HG03520 (cell line): Measurements from ENCODE around the gene NT5DC2.

Experiments used
- ATAC-seq: cut with Tn5 transposase; IDR thresholded peaks from one replicate; pipeline ENCODE4 v1.9.1; 2021; ENCODE audit warnings: mild to moderate bottlenecking, moderate library complexity; ENCODE audit not compliant: unreplicated experiment

The NT5DC2 gene

GRCh38 chr3:52533623-52534280, at the start of gene NT5DC2:
TSS of gene NT5DC2 (minus strand) at chr3:52533857. CDS start at chr3:52533737, 120 bp downstream.
- ATAC-seq, result no peak

GRCh38 chr3:52574056-52574965, 40.7 kb upstream of the NT5DC2 start:
- ATAC-seq, result no peak

- no peak for ATAC-seq
These were observed 38.6 kb upstream of the NT5DC2 start for GRCh38 chr3:52572221-52572620.

DNA sequence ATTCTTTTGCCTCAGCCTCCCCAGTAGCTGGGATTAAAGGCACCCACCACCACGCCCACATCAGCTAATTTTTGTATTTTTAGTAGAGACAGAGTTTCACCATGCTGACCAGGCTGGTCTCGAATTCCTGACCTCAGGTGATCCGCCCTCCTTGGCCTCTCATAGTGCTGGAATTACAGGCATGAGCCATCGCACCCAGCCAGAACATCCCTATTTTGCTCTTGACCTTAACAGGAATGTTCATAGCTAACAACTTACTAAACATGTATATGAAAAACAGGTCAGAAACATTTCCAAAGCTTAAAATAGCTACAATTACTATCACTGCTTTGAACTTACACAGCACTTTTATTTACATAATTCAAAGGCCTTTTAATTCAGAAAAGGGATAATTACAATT, 36.4 kb upstream of the NT5DC2 start:
- ATAC-seq, result no peak

DNA sequence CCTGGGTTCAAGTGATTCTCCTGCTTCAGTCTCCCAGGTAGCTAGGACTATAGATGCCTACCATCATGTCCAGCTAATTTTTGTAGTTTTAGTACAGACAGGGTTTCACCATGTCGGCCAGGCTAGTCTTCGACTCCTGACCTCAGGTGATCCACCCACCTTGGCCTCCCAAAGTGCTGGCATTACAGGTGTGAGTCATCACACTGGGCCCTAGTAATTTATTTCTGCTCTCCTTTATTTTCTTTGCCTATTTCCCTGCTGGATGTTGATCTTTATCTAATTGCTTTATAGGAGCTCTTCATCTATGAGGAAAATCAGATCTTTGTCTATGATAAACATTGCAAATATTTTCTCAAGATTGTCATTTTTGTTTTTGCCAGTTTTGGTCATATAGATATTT, 34.4 kb upstream of the NT5DC2 start:
- ATAC-seq, result no peak

GRCh38 chr3:52563984-52564383, 30.3 kb upstream of the NT5DC2 start:
- no peak for ATAC-seq

DNA sequence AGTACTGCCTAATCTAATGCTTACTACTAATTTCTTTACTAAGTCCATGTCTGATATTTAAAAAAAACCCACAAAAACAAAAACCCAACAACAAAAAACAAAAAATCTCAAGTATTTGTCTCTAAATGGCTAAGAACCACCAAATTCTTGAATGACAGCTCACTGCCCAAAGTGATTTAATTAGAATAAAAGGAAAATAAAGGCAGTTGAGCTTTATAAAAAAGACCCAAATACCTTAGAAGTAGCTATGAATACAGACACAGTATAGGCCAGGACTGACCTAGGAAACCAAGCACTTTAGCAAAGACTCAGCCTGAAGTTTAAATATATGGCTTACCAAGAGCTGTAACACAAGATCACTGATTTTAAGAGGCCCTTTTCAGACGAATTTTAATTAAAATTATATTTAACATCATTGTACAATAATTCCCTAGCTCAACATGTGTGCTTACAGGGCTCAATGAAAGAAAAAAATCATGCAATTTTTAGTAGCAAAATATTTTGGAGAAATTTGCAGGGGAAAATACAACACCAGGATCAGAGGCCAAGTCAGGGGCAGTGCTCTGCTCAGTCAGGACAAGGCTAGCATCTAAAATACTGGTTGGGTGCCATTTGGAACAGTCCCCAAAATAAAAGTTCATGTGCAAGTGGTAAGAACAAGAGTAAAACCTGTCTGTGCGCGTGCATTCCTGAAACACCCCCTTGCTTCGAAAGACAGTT, 27.5 kb upstream of the NT5DC2 start:
- ATAC-seq, result no peak

DNA sequence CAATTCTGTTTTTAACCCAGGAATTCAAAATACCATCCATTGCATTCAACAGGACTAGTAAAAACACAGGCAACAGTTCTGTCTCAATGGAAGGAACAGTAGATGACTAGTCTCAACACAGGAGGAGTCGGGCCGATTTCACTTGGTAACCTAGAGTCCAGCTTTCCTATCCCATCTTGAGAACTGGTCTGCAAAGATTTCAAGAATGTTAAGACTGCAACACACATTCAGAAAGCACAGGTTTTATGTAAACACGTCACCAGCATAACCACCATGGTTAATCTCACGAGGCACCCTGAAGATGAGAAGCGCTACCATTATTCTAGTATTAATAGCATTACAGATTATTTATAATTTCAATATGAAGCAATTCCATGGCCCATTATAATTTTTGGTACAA, 24.8 kb upstream of the NT5DC2 start:
- ATAC-seq, result no peak

GRCh38 chr3:52557011-52557960, 23.6 kb upstream of the NT5DC2 start:
- ATAC-seq, result no peak

GRCh38 chr3:52555056-52555455, 21.4 kb upstream of the NT5DC2 start:
- no peak for ATAC-seq

DNA sequence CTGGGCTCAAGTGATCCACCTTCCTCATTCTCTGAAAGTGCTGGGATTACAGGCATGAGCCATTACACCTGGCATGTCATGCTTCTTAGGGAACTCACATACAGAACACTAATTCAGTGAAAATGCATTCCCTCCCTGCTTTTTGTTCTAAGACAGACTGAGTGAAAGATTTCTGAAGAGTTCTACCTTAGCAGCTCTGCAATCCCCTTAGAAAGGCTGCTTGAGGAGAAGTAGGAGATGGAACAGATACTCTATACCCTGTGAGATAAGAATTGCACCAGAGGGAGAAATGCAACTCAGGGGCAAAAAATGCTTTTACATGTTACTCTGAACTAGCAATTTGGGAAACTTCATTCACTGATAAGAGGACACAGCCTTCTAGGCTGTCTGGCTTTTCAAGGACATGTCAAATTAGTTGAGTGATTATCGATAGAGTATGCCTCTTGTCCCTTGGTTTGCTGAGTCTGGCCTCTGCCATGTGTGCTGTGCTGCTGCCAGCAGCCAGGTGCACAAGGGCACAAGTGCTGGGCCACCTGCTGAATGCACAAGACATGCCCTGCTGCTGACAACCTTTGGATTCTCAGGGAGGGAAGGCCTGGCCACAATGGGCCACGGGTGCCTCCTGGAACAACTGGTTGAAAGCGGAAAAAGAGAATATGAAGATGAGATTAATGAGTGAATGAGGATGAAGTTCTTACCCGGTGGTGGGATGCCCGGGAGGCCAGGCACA, 20.5 kb upstream of the NT5DC2 start:
- no peak for ATAC-seq

DNA sequence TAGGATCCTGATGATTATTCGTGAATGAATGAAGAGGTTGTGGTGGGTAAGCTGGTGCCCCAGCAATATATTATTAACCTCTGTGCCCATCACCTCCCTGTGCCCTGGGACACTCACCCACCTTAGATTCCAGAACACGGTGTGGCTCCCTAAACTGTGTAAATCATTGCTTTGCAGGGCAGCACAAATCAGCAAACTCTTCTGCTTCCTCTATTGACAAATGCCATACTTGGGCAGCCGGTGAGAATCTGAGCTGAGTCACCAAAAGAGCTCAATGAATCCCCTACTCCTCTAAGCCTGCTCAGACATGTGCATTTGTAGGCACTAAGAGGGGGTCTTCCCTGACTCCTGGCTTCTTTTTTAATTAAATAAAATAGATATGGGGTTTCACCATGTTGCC, 18.4 kb upstream of the NT5DC2 start:
- no peak for ATAC-seq

- no peak for ATAC-seq
These were observed 17.5 kb upstream of the NT5DC2 start for GRCh38 chr3:52551118-52551517.

DNA sequence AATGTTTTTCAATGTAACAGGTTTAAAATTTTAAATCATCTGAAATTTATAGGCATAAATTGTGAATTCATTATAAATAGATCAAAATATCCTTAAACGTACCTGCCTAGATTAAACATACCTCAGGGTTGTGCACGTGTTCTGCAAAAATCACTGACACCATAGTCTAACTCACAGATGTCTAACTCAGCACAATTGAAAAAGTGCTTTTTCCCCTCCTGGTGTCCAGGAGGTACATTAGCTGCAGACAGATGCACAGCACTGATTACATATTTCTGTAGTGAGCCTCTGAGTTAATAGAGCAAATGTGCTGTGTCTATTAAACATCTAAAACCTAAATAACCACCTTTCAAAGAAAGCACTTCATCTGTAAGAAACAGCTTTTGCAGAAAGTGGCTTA, 13.5 kb upstream of the NT5DC2 start:
- no peak for ATAC-seq

DNA sequence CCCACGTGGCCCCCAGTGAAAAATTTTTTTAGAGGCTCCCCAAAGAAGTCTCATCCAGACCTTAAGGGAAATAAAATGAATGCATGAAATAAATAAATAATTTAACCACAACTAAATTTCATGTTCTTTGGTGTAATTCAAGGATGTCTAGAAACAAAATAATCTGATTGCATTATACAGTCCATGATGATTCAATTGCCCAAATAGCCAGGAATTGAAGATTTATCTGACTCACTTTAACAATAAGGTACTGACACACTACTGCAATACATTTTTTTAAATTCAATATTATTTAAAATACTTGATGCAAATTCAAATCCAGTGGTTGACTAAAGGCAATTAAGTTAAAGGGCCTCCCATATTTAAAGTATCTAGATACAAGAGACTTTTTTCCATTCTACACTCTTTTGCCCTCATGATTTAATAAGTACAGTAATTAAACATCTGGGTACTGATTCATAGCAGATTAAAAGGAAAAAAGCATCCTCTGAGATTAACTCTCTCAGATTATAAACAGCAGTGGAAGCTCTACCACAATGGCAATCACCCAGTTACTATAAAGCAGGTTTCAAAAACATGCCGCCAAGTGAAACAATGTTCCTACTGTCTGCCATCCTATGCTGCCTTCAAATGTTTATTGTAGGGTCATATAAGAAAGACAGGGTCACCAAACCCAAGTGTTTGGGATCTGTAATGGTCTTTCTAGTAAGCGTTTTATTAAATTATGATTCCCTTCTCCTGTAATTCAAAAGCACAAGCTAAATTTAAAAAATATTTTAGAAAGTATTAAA, 12.6 kb upstream of the NT5DC2 start:
- no peak for ATAC-seq

DNA sequence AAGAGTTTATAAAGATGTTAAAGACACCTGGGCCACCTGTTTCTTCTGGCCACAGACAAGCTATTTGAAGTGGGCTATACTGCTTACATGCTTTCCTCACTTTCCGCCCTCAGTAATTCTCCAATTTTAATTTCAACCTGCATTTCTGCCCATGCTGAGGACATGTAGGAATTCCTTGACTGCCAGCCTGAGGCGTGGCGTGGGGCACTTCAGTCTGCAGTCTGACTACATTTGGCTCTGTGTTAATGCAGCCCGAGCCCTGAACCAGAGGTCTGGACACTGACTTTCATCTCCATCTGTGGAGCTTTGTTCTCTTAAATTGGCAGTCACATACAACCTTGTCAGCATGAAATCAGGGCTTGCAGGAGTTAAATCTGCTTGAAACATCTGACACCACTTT, 11.3 kb upstream of the NT5DC2 start:
- ATAC-seq, result no peak

DNA sequence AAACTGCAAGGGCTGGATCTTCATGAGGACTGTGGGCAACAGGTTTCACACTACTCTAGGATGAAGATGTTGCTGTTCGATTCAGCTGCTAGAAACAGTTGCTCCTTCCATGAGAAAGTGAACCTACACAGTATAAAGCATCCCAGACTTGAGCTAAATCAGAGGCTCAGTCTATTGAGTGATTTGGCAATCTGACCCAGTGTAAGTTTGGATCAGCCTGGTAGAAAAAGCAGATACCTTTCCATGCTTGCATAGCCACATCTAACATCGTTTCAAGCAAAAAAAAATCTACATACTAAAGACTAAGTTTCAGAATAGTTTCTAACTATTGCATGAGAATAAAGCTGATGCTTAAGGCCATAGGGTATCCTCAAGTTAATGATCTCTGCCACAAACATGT, 7.4 kb upstream of the NT5DC2 start:
- ATAC-seq, result no peak

DNA sequence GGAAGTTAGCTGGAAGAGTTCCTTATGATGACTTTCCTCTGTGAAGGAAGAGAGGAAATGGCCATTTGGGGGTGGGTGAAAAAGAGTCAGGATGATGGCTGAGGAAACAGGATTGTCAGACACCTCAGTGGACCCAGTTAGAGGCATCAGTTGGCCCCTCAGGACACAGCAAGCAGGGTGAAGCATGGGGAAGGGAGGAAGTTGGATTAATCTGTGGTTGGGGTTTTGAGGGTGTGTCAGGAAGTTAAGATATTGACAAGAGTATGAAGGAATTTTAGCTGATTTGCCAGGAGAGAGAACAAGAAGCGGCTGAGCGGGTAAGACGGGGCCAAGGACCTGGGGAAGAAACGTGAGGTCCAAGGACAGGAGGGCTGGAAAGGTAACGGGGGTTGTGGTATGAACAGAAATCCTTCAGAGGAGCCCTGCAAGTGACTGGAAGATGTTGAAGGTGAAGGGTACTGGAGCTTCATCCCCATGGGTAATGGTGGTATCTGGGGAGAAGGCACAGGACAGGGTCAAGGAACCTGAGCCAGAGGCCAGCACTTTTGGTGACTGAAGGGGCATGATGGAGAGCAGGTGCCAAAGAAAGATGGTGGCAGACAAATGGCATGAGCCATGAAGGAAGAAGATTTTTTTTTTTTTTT, 5.5 kb upstream of the NT5DC2 start:
- no peak for ATAC-seq
